ENCODE results near the gene MLLT10. TPM values are rescaled to one million over a fixed set of nuclear protein-coding genes. Genes with fewer than 3 reads are reported as not detected.

MLLT10 gene
- total and polyA plus RNA-seq, 2 of the 8 experiments (the other 6 are each of a cell fraction or from before 2014, with no cell fraction given): 53.1 to 62.1 TPM

DNA sequence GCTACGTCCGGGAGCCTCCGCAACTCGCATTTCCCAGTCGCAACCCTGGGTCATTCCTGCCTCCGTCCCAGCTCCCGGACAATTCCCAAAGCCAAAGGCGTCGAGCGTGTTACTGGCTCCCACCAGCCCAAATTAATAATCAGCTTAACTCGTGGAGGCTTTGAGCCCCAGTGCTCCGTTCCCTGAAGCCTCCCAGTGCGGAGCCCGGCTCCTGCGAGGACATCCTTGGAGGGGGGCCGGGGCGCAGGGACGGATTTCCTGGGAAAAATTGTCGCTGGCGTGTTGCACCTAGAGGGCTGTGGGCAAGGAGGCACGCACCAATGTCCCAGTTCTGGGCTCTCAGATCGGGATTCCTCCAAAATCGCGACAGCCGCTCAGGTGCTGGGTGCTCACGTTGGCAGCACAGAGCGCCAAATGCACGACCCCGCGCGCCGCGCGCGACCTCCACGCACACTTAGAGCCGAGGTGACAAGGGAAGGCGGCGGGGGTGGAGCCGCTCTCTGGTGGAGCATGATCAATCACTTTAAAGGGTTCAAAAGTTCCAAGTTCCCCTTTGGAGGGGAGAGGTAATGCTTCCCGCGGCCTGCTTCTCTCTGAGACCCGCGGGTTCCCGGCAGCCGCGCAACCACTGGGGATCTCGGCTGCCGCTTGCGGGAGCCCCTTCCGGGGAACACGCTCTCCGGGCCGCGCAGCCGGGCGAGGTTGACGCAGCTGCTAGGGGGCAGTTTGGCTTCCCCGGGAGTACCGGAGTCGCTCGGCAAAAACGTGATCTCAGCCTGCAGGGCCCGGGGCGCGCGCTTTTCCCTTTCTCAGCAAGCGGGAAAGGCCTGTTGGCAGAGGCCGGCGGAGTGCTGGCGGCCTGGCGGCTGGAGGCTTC is 34.1 kb upstream of the MLLT10 start:
- no peak overlapping the region for H3K4ac ChIP-seq (replicated peaks; ENCODE audit: insufficient read length, low read depth, low read length)
- no peak overlapping the region for H2AK5ac ChIP-seq (ENCODE audit: low read depth, low read length)
- H4K8ac ChIP-seq (ENCODE audit: extremely low read depth, insufficient read depth, low read length): peak overlapping the region; percentile 12
- peak overlapping the region; percentile 5 for H4K5ac ChIP-seq (ENCODE audit: insufficient read length, low read depth, low read length)
- no peak overlapping the region; the same call in 1 of the 2 replicates for H2BK5ac ChIP-seq (ENCODE audit: low read depth, low read length)
- H4K20me1 ChIP-seq (replicated peaks in 1 of 2; ENCODE audit: control insufficient read depth in 1 of 2, insufficient read depth in 2 of 2, low read length in 2 of 2): no peaks in the 10 kb centered on the region
- H3K14ac ChIP-seq (ENCODE audit: insufficient read length): no peak overlapping the region
- CTCF ChIA-PET (ENCODE audit: partially characterized antibody): interaction anchor here (0.5 to 6.2 kb wide), 13 partner anchors 8 to 328 kb away, joined by 3 to 46 read pairs (median 4); no protein-coding TSS in a partner anchor
- peaks cover 0 to 17% of the 10 kb centered on the region in 2 experiments; a peak in 1 of 4 replicates for H3K79me2 ChIP-seq (ENCODE audit: control insufficient read depth in 1 of 2, insufficient read depth in 2 of 2, low read length in 2 of 2)
- H3K18ac ChIP-seq (ENCODE audit: extremely low read depth, low read length): peak overlapping the region; percentile 89
- H3K36me3 ChIP-seq (ENCODE audit: control insufficient read depth in 2 of 4, insufficient read depth in 4 of 4, low read length in 3 of 4): no peaks in the 10 kb centered on the region
- peak overlapping the region; percentile 33 for H2BK120ac ChIP-seq (replicated peaks; ENCODE audit: low read depth, low read length)
- no peak overlapping the region; the same call in 1 of the 2 replicates for H2BK20ac ChIP-seq (ENCODE audit: low read length)
- peaks cover 24% of the 10 kb centered on the region; the same call in 1 of the 2 replicates for H3K23me2 ChIP-seq (ENCODE audit: low read depth, low read length)
- H3K79me1 ChIP-seq (ENCODE audit: low read depth, low read length): no peaks in the 10 kb centered on the region
- DNase-seq (ENCODE audit: low read depth in 1 of 2, low spot score in 2 of 2) (peak in 1 of 2 experiments; percentile 86), FAIRE-seq (no peak)
- H3K4me2 ChIP-seq (ENCODE audit: insufficient read depth in 1 of 2, low read depth in 2 of 2, low read length in 2 of 2): peak overlapping the region; percentile 88 to 93
- H2BK15ac ChIP-seq (ENCODE audit: low read length): no peak overlapping the region; the same call in 1 of the 2 replicates
- no peak overlapping the region for H3K56ac ChIP-seq (replicated peaks; ENCODE audit: insufficient read length, low read depth, low read length)
- 2% methylated on average over 68 of the region's 72 CpGs; no CpG with 5 or more reads in 1 of the 2 experiments for WGBS, 2 experiments (ENCODE audit: extremely low coverage in 1 of 2, insufficient coverage in 1 of 2, insufficient read length in 1 of 2, insufficient replicate concordance in 2 of 2, low coverage in 1 of 2, low lambda C conversion rate in 2 of 2, missing lambda C conversion rate in 1 of 2)
- POLR2A ChIA-PET (ENCODE audit: partially characterized antibody): interaction anchor here (0.9 to 12.9 kb wide), 9 partner anchors 9 to 244 kb away, joined by 3 to 322 read pairs (median 4); partner anchors contain the start of gene SKIDA1
- H3K27ac ChIP-seq (ENCODE audit: low read depth, low read length): no peak overlapping the region
- peak overlapping the region in 2 of 4 experiments; percentile 35 to 41; a peak in 3 of 7 replicates for H3K9ac ChIP-seq (replicated peaks in 1 of 4; ENCODE audit: extremely low read depth in 1 of 4, low read depth in 3 of 4, low read length in 3 of 4)
- no peak overlapping the region for H2AFZ ChIP-seq (ENCODE audit: low read length)
- peak overlapping the region; percentile 32 to 73 (median 62) for H3K4me3 ChIP-seq (ENCODE audit: extremely low read depth in 1 of 4, insufficient read depth in 2 of 4, low read depth in 3 of 4, low read length in 4 of 4)
- H3K27me3 ChIP-seq (replicated peaks in 1 of 4; ENCODE audit: control insufficient read depth in 3 of 4, extremely low read depth in 1 of 4, insufficient read depth in 3 of 4, low read length in 3 of 4): peaks cover 5 to 24% (median 15%) of the 10 kb centered on the region in 4 experiments; a peak in 6 of 7 replicates
- peak overlapping the region; percentile 7 for H4K91ac ChIP-seq (replicated peaks; ENCODE audit: insufficient read length, low read length)
- H2BK12ac ChIP-seq (ENCODE audit: low read depth, low read length): peak overlapping the region; percentile 77
- H3K23ac ChIP-seq (ENCODE audit: insufficient read length): no peak overlapping the region
- peaks cover 16 to 42% (median 27%) of the 10 kb centered on the region in 4 experiments for H3K4me1 ChIP-seq (replicated peaks in 1 of 4; ENCODE audit: control insufficient read depth in 3 of 4, insufficient read depth in 4 of 4, low read length in 3 of 4)
- no peaks in the 10 kb centered on the region for H3K9me3 ChIP-seq (ENCODE audit: insufficient read depth in 2 of 2, low read depth in 1 of 2, low read length in 1 of 2)
- TF ChIP-seq BRCA1 (IDR thresholded peaks at IDR 0.05; ENCODE audit: low read depth, low read length) (no peak), MAFK (IDR thresholded peaks at IDR 0.05; ENCODE audit: low read depth, low read length) (no peak), BACH1 (IDR thresholded peaks at IDR 0.05; ENCODE audit: low read length) (peak; percentile 42; the same call in 1 of the 2 replicates), KDM4A (IDR thresholded peaks at IDR 0.05; ENCODE audit: low read depth, low read length, severe bottlenecking) (peak; percentile 30), NRF1 (IDR thresholded peaks at IDR 0.05; ENCODE audit: low read depth, low read length) (no peak), EGR1 (IDR thresholded peaks at IDR 0.05; ENCODE audit: borderline replicate concordance, low read depth, low read length) (0 out of 2 replicates have a peak, but pooled peaks have one; percentile 4), EZH2 (IDR thresholded peaks at IDR 0.05; ENCODE audit: low read depth, low read length, severe bottlenecking) (peak; percentile 65), SP2 (IDR thresholded peaks at IDR 0.05; ENCODE audit: low read length) (no peak), GTF2F1 (IDR thresholded peaks at IDR 0.05; ENCODE audit: borderline replicate concordance, low read depth, low read length) (no peak)
- TF ChIP-seq, protein P1, sequence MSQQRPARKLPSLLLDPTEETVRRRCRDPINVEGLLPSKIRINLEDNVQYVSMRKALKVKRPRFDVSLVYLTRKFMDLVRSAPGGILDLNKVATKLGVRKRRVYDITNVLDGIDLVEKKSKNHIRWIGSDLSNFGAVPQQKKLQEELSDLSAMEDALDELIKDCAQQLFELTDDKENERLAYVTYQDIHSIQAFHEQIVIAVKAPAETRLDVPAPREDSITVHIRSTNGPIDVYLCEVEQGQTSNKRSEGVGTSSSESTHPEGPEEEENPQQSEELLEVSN (IDR thresholded peaks at IDR 0.05): no peak; the same call in none of the 2 replicates
